ENCODE measurements around the gene ZNF839.

The ZNF839 gene

GRCh38 chr14:102390064-102390855 lies 70.7 kb downstream of the ZNF839 start:
- peak; percentile 28 for DNase-seq
